Activated CD8-positive, alpha-beta memory T cell treated with anti-CD3 and anti-CD28 coated beads for 24 hours (primary cell): ENCODE measurements around the gene CHMP5.
A peak's percentile ranks its signal among the peaks of the same experiment; 100 is the strongest.

Source experiments
- DNase-seq: peaks from one replicate; pipeline ENCODE4 v3.0.0-alpha.2; 2020

The CHMP5 gene

DNA sequence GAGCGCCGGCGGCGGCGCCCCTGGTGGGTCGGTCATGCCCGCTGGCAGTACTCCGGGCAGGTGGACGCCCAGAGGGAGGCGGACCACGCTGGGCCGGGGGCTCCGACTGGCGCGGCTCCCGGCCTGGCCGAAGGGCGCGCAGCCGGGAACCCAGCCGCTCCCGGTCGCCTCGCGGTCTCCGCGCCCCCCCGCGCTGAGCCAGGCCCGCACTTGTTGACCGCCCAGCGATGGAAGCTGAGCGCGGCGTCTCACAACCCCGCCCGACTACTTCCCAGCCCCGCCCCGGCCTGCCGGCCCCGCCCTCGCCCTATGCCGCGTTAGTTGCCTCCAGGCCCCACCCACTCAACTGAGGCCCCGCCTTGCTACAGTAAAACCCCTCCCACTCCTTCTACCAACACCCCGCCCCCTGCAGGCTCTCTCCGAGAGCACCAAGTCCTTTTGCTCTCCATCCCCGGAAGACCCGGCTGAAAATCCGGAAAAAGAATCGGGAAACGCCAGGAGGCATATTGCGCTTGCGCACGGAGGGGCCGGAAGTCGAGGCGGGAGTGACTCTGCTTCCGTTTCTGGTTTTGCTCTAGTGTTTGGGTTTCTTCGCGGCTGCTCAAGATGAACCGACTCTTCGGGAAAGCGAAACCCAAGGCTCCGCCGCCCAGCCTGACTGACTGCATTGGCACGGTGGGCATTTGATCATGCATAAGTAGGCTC is at the start of gene CHMP5, which contains the start of gene BAG1:
CHMP5 (plus strand) TSS at position 577 of the 705 bp plus-strand sequence; CDS start at position 607, 30 bp downstream.
BAG1 (minus strand) TSS at position 236 of the 705 bp plus-strand sequence.
- DNase-seq = peak; percentile 100

DNA sequence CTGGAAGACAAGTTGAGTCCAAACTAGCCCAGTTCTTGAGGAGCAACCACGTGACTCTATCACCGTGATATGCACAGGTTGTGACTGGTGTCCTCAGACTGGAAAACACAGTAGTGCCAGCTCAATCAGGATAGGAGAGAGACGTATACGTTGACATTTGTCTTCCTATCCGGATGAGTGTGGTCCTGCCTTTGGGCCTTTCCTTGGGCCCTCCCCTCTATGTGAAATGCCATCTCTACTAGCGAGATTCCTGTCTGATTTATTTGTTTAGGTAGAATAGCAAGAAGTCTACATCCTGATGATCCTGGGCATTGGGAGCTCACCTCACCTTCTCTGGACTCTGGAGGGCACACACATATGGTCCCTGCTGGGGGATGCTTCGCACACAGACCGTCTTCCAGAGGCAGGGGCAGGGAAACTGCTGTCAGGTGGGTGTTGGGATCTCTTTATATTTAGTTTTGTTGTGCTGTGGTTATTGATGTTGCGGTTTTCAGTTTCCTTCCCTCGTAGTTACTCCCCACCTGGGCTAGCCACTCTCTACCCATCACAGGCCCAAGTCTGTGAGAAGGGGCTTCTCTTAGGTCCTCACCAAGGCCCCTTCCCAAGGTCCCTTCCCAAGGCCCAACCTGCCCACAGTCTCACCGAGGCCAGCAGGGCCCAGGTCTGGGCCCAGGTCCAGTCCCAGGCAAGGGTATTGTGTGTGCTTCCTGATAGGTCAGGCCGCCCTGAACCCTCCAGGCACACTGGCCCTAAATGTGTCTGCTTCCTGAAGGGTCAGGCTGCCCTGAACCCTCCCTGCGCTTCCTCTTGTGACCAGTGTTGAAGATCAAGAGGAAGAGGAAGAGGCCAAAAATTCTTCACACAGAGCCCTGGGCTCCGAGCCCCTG is 43.9 kb upstream of the CHMP5 start:
- DNase-seq = no peak

DNA sequence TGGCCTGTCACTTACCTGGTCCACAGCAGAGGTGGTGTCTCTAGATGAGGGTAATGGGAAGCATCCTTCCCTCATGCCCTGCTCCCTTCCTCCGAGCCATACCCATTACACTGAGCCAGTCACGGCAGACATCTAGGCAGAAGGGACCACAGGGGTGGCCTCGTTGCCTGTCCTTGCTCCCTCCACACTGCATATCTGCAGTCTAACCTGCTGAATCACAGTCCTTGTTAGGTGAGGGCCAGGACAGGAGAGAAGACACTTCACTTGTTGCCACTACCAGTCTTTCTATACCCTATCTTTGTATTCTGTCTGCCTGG is 43.3 kb upstream of the CHMP5 start:
- DNase-seq = no peak

DNA sequence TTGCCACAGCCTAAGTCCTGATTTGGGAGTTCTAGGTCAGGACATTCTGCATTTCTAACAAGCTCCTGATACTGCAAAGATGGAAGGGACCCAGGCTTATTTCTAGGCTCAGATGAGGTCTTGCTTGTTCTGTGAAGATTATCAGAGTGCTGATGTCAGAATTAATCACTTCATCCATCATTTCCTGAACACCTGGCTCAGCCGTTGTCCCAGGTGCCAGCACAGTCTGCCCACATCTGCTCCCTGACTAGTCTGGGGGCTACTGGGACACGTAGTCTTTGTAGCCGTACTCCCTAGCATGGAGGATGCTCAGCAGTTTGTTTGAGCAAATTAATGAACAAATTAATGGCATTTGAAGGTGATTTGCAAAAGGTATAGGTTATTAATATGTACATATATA is 42.8 kb upstream of the CHMP5 start:
- DNase-seq = no peak

DNA sequence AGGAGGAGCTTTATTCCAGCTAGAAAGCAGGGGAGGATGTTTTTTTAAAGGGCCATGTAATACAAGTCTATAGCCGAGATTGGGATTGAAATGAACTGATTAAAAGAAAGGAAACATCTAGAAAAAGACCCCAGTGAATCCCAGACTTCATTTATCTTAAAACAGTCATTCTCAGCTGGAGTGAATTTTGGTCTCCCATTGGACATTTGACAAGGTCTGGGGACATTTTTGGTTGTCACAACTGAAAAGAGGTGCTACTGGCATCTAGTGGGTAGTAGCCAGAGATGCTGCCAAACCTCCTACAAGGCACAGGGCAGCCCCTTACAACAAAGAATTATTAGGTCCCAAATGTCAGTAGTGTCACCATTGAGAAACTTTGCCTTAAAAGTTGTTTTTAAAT is 41.2 kb upstream of the CHMP5 start:
- no peak for DNase-seq

DNA sequence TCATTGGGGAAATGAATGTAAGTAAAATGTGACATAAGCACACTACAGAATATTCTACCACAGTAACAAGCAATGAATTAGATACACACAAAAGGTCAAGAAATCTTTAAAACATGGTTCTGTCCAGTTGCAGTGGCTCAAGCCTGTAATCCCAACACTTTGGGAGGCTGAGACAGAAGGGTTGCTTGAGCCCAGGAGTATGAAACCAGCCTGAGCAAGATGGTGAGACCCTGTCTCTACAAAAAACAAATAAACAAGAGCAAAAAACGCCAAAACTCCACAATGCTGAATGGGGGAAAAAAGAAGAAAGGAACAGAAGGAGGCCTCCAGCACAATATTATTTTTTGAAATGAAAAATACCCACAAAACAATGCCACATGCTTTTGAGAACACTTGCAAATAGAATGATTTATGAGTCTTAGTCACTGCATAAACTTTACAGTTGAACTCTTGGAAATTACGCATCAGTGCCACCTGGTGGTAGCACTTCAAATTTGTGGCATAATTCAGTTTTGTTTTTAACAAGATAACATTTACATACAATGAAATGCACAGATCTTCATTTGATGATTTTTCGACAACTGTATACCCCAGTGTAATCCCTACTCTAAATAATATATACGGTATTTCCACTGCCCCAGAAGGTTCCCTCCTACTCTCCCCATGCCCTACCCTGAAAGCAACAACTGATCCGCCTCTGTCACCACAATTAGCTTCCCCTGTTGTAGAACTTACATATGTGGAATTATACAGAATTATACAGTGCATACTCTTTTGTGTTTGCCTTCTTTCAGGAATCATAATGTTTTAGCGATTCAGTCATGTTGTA is 39.3 kb upstream of the CHMP5 start:
- peak; percentile 82 for DNase-seq

DNA sequence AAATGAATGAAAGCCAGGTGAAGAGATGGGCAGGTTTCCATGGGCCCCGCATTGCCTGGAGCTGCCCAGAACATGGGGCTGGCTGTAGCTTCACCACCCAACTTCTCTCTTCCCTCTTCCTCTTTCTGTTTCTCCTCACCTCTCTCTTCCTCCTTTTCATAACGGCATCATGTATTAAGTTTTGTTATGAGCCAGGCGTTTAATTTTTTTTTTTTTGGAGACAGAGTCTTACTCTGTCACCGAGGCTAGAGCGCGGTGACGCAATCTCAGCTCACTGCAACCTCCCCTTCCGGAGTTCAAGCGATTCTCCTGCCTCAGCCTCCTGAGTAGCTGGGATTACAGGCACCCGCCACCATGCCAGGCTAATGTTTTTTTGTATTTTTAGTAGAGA is 37.8 kb upstream of the CHMP5 start:
- DNase-seq = no peak

DNA sequence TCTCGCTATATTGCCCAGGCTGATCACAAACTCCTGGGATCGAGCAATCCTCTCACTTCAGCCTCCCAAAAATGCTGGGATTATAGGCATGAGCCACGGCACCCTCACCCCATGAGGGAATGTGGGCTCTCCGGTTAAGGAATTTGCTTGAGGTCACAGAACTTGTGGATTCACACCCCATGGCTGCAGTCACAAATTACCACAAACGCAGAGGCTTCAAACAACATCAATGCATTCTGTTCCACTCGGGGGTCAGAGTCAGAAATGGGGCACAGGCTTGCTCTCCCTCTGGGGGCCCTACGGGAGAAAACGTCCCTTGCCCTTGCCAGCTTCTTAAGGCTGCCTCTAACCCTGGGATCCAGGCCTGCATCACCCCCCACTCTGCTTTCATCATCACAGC is 37.1 kb upstream of the CHMP5 start:
- no peak for DNase-seq

DNA sequence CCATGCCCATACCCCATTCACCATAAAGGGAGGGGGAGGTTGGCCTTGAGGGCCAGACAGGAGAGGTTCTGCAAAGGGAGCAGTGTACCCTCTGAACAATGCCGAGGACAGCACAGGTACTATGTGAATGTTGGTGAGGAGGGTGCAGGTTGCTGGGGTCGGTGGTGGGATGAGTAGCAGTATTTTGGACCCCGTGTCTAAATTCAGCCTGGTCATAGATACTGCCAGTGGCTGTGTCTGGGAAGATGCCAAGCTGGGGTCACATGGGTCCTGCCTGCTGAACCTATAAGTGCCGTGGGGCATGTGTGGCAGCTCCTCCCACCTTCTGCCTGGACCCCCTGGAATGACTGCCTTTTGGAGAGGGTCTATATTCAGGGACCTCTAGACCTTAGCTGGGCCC is 36.2 kb upstream of the CHMP5 start:
- no peak for DNase-seq

DNA sequence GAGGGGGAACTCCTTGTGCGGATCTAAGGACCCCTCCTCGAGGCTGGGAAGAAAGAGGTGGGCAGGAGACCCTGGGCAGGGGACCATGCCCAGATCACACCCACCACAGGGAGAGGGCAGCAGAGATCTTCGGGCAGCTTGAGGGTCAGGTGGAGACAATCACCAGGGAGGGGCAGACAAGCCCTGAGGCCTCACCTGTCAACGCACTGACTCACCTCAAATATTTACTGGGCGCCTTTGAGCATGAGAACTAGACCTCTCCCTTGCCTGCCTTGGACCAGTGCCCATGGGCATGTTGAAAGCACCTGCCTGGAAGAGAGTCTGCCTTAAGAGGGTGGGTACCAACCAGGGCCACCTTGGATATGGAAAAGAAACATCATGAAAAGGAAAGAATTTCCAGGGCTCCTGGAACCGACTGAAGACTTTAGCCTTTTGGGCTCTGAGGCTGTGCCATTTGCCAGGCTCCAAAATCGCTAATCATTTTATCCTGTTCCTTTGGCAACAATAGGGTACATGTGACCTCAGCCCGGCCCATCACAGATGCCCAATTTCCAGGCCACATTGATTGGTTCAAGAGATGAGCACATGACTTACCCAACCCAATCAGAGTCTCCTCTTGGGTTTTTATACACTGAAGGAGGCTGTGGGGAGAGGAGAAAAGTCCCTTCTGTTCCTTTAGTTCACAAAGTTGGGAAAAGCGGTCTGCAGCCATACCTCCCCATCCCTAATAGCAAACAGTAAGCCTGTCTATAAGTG is 35.3 kb upstream of the CHMP5 start:
- no peak for DNase-seq

DNA sequence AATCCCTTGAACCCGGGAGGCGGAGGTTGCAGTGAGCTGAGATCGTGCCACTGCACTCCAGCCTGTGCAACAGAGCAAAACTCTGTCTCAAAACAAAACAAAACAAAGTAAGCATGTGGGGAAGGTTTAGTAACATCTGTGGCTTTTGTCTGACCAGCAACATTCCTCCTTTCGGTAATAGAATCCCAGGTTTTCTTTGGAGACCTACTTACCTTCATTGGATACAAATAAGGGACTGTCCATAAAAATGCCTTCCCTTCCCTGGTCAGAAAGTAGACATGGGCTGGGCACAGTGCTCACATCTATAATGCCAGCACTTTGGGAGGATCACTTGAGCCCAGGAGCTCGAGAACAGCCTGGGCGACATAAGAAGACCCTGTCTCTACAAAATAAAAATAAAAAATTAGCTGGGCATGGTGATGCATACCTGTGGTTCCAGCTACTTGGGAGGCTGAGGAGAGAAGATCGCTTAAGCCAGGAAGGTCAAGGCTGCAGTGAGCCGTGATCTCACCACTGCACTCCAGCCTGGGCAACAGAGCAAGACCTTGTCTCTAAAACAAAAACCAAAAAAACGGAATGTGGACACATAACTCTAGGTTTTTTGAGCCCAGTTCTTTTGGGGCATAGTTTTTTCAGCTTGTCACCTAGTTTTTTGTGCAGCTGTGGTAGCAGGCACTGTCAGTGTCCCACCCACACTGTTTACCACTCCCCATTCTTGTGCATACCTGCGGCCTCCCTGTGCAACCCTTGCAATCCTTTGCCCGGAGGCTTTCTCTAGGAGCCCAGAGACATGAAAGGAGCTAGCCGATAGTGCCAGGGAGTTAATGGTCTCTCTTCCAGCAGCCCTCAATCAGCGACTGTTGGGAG is 33.9 kb upstream of the CHMP5 start:
- DNase-seq = no peak

DNA sequence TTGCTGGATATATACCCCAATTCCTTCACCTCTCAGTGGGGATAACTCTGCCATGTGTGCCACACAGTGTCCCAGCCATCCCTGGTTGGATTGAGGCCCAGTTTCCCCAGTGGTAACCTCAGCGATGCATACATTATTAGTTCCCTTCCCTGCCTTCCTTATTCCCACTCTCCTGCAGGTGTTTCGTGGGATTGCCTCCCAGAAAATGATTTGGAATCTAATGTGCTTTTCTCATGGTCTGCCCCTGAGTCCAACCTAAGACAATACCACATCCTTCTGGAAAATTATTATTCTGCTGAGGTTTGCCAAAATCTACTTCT is 33.3 kb upstream of the CHMP5 start:
- DNase-seq = no peak

DNA sequence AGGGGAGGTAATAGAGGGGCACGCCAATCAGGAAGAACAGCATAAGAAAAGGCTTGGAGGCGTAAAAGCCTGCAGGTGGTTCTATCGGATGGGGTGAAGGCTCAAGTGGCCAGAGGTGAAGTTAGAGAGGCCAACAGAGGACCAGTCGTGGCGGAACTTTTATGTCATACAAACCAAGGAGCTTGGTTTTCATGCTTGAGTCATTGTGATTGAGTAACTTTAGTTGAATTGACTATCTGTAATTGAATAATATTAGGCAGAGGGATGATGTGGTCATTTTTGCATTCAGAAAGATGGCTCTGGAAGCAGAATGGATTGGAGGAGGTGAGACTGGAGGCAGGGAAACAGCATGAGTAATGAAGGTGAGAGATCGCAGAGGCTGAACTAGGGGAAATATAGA is 32.0 kb upstream of the CHMP5 start:
- no peak for DNase-seq

DNA sequence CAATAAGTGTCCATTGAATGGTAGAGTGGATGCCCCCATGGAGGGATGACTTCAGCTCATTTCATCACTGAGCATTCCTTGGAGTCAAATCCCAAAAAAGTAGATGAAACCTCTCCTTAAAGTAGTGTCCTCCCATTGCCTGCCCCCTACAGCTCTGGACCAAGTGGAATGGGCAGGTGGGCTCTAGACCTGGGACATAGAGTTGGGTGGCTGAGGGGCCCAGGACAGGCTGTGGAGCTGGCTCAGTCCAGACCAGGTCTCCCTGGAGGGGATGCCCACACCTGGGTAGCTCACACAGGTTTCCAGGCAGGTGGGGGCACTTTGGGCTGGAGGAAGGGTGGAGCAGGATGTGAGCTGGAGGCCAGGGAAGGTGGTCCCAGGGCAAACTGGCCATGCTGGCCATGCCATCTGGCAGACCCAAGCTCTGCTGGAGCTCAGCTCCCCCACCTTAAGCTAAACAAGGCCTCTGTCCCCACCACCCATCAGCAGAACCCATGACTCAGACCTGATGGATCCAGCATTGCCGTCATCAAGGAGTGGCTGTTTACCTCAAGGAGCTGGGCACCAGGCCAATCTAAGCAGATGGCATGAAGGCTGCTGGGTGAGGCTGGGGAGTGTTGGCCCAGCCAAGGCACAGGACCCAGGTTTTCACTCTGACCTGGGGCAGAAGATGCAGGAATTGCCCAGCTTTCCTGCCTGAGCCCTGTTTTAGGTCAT is 31.1 kb upstream of the CHMP5 start:
- DNase-seq = no peak

DNA sequence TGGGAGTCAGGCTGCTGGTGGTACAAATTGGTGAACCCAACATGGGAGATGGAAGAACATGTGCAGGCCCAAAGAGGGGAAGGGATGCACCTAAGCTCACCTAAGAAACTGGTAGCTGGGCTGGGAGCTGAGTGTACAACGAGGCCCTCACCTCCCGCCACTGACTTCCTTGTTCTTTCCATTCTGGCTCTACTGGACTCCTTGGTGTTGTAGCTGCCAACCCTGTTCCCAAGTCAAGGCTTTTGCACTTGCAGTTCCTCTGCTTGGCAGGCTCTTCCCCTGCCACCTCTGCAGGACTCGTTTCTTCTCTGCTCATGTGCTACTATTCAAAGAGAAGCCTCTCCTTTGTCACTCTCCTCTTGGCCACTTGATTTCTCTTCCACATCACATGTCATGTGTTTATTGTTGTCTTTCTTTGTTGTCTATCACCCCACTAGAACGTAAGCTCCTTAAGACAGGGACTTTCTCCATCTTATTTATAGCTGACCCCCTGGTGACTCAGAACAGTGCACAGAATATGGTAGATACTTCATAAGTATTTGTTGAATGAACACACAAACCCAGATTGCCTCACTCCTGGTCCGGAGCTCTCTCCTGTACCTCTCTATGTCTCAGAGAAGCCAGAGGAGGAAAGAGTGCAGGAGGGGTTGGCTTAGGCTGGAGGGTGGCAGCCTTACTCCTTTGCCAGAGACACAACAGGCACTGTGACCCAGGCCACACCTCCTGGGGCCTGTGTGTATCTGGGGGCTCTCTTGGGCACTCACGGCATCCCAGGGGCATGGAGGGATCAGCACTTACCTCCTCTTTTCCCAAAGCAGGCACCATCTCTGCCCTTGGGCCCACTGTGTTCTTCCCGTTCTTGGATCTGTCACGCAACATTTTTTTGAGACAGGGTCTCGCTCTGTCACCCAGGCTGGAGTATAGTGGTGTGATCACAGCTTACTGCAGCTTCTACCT is 30.1 kb upstream of the CHMP5 start:
- no peak for DNase-seq

DNA sequence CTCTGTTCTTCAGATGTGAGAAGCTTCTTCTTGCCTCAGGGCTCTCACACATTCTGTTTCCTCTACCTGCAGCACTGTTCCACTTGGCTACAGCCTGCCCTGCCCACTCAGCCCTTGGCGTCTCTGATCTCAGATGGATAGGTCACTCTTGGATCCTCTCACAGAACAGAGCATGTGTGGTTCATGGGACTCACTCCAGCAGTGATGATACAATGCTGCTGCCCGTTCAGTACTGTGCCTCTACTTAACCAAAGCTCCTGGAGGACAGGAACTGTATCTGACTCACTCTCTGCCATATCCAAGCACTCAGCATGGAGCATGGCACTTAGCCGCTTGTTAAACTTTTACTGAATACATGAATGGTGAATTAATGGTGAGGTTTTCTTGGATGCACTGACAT is 28.3 kb upstream of the CHMP5 start:
- no peak for DNase-seq

DNA sequence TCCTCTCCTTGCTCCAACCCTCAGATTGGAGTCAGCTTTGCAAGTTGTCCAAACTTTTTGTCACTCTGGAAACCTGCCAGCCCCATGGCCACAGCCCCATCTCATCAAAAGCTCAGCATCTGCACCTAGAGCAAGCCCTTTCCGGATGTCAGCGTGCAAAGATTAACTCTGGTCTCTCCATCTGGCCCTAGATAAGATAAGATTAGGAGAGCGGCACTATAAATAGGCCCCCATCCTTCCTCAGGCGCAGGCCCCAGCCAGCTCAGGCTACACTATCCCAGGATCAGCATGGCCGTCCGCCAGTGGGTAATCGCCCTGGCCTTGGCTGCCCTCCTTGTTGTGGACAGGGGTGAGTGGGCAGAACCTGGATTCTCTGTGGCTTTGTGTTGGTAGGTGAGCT is 24.9 kb upstream of the CHMP5 start, which contains the start of gene SPINK4:
SPINK4 (plus strand) TSS at position 247 of the 400 bp plus-strand sequence; CDS start at position 289, 42 bp downstream.
- no peak for DNase-seq

DNA sequence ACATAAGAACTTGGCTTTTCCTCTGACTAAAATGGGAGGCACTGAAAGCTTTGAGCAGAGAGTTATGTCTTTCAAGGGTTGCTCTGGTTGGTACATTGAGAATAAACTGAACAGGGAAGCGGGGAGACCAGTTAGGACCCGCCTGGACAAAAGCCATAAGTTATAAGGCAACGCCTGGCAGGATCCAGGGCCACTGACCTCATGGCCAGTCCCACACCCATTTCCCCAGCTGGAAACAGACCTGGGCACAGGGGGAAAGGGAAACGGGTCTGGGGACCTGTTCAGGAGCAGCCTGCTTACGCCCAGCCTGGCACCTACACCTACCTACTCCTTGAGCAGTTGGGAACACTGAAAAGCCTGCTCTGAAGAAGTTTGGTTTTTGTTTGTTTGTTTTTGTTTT is 23.6 kb upstream of the CHMP5 start:
- DNase-seq = no peak

DNA sequence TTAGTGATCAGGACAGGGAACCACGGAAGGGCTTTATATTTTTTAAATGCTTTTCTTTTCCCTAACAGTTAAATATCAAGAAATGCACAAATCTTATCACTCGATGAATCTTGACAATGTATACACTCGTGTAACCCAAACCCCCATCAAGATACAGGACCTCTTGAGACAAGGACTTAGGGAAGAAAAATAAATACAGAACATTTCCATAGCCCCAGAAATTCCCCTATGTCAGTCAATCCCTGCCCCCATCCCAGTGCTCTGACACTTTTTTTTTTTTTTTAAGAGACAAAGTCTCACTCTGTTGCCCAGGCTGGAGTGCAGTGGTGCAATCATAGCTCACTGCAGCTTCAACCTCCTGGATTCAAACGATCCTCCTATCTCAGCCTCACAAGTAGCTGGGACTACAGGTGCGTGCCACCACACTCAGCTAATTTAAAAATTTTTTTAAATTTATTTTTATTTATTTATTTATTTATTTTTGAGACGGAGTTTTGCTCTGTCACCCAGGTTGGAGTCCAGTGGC is 22.2 kb upstream of the CHMP5 start:
- no peak for DNase-seq
